Activated T-helper 1 cell treated with anti-CD3 and anti-CD28 coated beads, Interleukin-12 subunit alpha, Interleukin-12 subunit beta, Interleukin-2, Interleukin-4 antibody, amounts not matched to agents 30 ng/mL and 10 ng/mL and 1 ng/mL, durations not matched to agents 14 hours and 24 hours and 36 hours (primary cell): ENCODE data around the gene FAM53A. TPM values are rescaled to one million over a fixed set of nuclear protein-coding genes. Genes with fewer than 3 reads are reported as not detected.
A peak's percentile ranks its signal among the peaks of the same experiment; 100 is the strongest.

ENCODE experiments used
- DNase-seq: peaks from one replicate; pipeline ENCODE4 v3.0.0; 2021; ENCODE audit warnings: low spot score
- H3K27ac Mint-ChIP-seq: one replicate; pipeline ENCODE4 v1.8.0; 2021; ENCODE audit warnings: mild to moderate bottlenecking, mixed read lengths
- H3K27me3 Mint-ChIP-seq: one replicate; pipeline ENCODE4 v1.8.0; 2022; ENCODE audit warnings: mild to moderate bottlenecking, moderate library complexity, mixed read lengths; ENCODE audit not compliant: insufficient read depth
- H3K36me3 Mint-ChIP-seq: one replicate; pipeline ENCODE4 v1.8.0; 2021; ENCODE audit warnings: low read depth, mixed read lengths
- H3K4me1 Mint-ChIP-seq: one replicate; pipeline ENCODE4 v1.8.0; 2021; ENCODE audit warnings: low read depth, mixed read lengths
- H3K4me3 Mint-ChIP-seq: one replicate; pipeline ENCODE4 v1.8.0; 2021; ENCODE audit warnings: mild to moderate bottlenecking, moderate library complexity, mixed read lengths
- H3K9me3 Mint-ChIP-seq: one replicate; pipeline ENCODE4 v1.8.0; 2021; ENCODE audit warnings: mixed read lengths
- intact Hi-C: fragments of 100-400 bp; cut with micrococcal nuclease; formaldehyde crosslinking; loops from one replicate; pipeline ENCODE4 v1.15.1; 2024
- total RNA-seq: library from RNA; stranded (reverse); gene quantifications from 2 replicates; pipeline ENCODE4 v1.2.3, GENCODE V29; 2022

The FAM53A gene
- total RNA-seq, 1 donor from 2014 or later: 2.5 TPM

GRCh38 chr4:1632109-1633104 lies 51.7 kb downstream of the FAM53A start:
- no peak overlapping the region for H3K27ac Mint-ChIP-seq
- intact Hi-C loops: no loop called here
- no peaks in the 10 kb centered on the region for H3K27me3 Mint-ChIP-seq
- no peaks in the 10 kb centered on the region for H3K9me3 Mint-ChIP-seq
- H3K4me3 Mint-ChIP-seq: no peak overlapping the region
- H3K4me1 Mint-ChIP-seq: no peaks in the 10 kb centered on the region
- no peaks in the 10 kb centered on the region for H3K36me3 Mint-ChIP-seq
- no peak for DNase-seq

- H3K9me3 Mint-ChIP-seq: no peaks in the 10 kb centered on the region
- H3K36me3 Mint-ChIP-seq: no peaks in the 10 kb centered on the region
Observed at GRCh38 chr4:1631136-1631535, 53.0 kb downstream of the FAM53A start.

GRCh38 chr4:1630266-1630665 lies 53.8 kb downstream of the FAM53A start:
- Mint-ChIP-seq H3K4me3 (no peak overlapping the region), H3K4me1 (no peaks in the 10 kb centered on the region), H3K36me3 (no peaks in the 10 kb centered on the region), H3K27me3 (no peaks in the 10 kb centered on the region), H3K9me3 (no peaks in the 10 kb centered on the region), H3K27ac (no peak overlapping the region)
- intact Hi-C loops: no loop called here
- no peak for DNase-seq

More at GRCh38 chr4:1631136-1631535, 53.0 kb downstream of the FAM53A start:
- no peaks in the 10 kb centered on the region for H3K27me3 Mint-ChIP-seq
- intact Hi-C loops: no loop called here
- H3K27ac Mint-ChIP-seq: no peak overlapping the region
- no peak for DNase-seq
- no peaks in the 10 kb centered on the region for H3K4me1 Mint-ChIP-seq
- H3K4me3 Mint-ChIP-seq: no peak overlapping the region

GRCh38 chr4:1629699-1630083 lies 54.4 kb downstream of the FAM53A start:
- H3K4me3 Mint-ChIP-seq: no peak overlapping the region
- no peaks in the 10 kb centered on the region for H3K4me1 Mint-ChIP-seq
- H3K36me3 Mint-ChIP-seq: no peaks in the 10 kb centered on the region
- H3K9me3 Mint-ChIP-seq: no peaks in the 10 kb centered on the region
- no peak overlapping the region for H3K27ac Mint-ChIP-seq
- intact Hi-C loops: loop anchor here (2.0 to 5.0 kb wide), 2 partner anchors 98 to 277 kb away; no protein-coding TSS in a partner anchor
- no peaks in the 10 kb centered on the region for H3K27me3 Mint-ChIP-seq
- no peak for DNase-seq

GRCh38 chr4:1628892-1629698 lies 55.0 kb downstream of the FAM53A start:
- peak; percentile 35 for DNase-seq
- intact Hi-C loops: loop anchor here (2.0 to 5.0 kb wide), 2 partner anchors 98 to 276 kb away; no protein-coding TSS in a partner anchor
- no peaks in the 10 kb centered on the region for H3K4me1 Mint-ChIP-seq
- no peaks in the 10 kb centered on the region for H3K27me3 Mint-ChIP-seq
- no peaks in the 10 kb centered on the region for H3K9me3 Mint-ChIP-seq
- H3K4me3 Mint-ChIP-seq: no peak overlapping the region
- no peak overlapping the region for H3K27ac Mint-ChIP-seq
- no peaks in the 10 kb centered on the region for H3K36me3 Mint-ChIP-seq

GRCh38 chr4:1627417-1628313 lies 56.4 kb downstream of the FAM53A start:
- no peak for DNase-seq
- intact Hi-C loops: loop anchor here (2.0 to 5.0 kb wide), 2 partner anchors 100 to 275 kb away; no protein-coding TSS in a partner anchor
- Mint-ChIP-seq H3K9me3 (no peaks in the 10 kb centered on the region), H3K27ac (no peak overlapping the region), H3K27me3 (no peaks in the 10 kb centered on the region), H3K4me1 (no peaks in the 10 kb centered on the region), H3K36me3 (no peaks in the 10 kb centered on the region), H3K4me3 (no peak overlapping the region)

GRCh38 chr4:1626941-1627340 lies 57.2 kb downstream of the FAM53A start:
- Mint-ChIP-seq H3K4me1 (no peaks in the 10 kb centered on the region), H3K27me3 (no peaks in the 10 kb centered on the region), H3K27ac (no peak overlapping the region), H3K9me3 (no peaks in the 10 kb centered on the region), H3K4me3 (no peak overlapping the region), H3K36me3 (no peaks in the 10 kb centered on the region)
- intact Hi-C loops: loop anchor here (5.0 kb wide), 1 partner anchor 100 kb away; no protein-coding TSS in a partner anchor
- no peak for DNase-seq

- H3K4me3 Mint-ChIP-seq: no peak overlapping the region
- H3K4me1 Mint-ChIP-seq: no peaks in the 10 kb centered on the region
- H3K9me3 Mint-ChIP-seq: no peaks in the 10 kb centered on the region
- DNase-seq: no peak
- H3K27me3 Mint-ChIP-seq: no peaks in the 10 kb centered on the region
- intact Hi-C loops: loop anchor here (5.0 kb wide), 1 partner anchor 101 kb away; no protein-coding TSS in a partner anchor
- H3K27ac Mint-ChIP-seq: no peak overlapping the region
- no peaks in the 10 kb centered on the region for H3K36me3 Mint-ChIP-seq
Observed at GRCh38 chr4:1626151-1626550, 58.0 kb downstream of the FAM53A start.

GRCh38 chr4:1625600-1626138 lies 58.4 kb downstream of the FAM53A start:
- Mint-ChIP-seq H3K9me3 (no peaks in the 10 kb centered on the region), H3K27me3 (no peaks in the 10 kb centered on the region), H3K27ac (no peak overlapping the region), H3K36me3 (no peaks in the 10 kb centered on the region), H3K4me3 (no peak overlapping the region), H3K4me1 (no peaks in the 10 kb centered on the region)
- intact Hi-C loops: loop anchor here (5.0 kb wide), 1 partner anchor 102 kb away; no protein-coding TSS in a partner anchor
- no peak for DNase-seq

- Mint-ChIP-seq H3K4me3 (no peak overlapping the region), H3K27ac (no peak overlapping the region), H3K4me1 (no peaks in the 10 kb centered on the region), H3K36me3 (no peaks in the 10 kb centered on the region), H3K27me3 (no peaks in the 10 kb centered on the region), H3K9me3 (no peaks in the 10 kb centered on the region)
- no peak for DNase-seq
- intact Hi-C loops: no loop called here
Observed at GRCh38 chr4:1624519-1624910, 59.6 kb downstream of the FAM53A start.

- no peak for DNase-seq
- Mint-ChIP-seq H3K36me3 (no peaks in the 10 kb centered on the region), H3K27ac (no peak overlapping the region), H3K9me3 (no peaks in the 10 kb centered on the region), H3K27me3 (no peaks in the 10 kb centered on the region), H3K4me1 (no peaks in the 10 kb centered on the region), H3K4me3 (no peak overlapping the region)
- intact Hi-C loops: no loop called here
Observed at GRCh38 chr4:1623821-1624518, 60.1 kb downstream of the FAM53A start.
